Ishikawa (cell line): ENCODE data around the gene SMCO4.

Source experiments
- CEBPB ChIP-seq: IDR thresholded peaks from 2 replicates; pipeline ENCODE4 v1.6.1; 2012
- CREB1 ChIP-seq: IDR thresholded peaks from 2 replicates; pipeline ENCODE4 v1.6.1; 2012; ENCODE audit warnings: low read depth
- EGR1 ChIP-seq: IDR thresholded peaks from 2 replicates; pipeline ENCODE4 v1.6.1; 2012
- EP300 ChIP-seq: IDR thresholded peaks from 2 replicates; pipeline ENCODE4 v1.6.1; 2012; ENCODE audit warnings: borderline replicate concordance
- FOXM1 ChIP-seq: IDR thresholded peaks from 2 replicates; pipeline ENCODE4 v1.6.1; 2012; ENCODE audit warnings: low read depth, borderline replicate concordance
- RAD21 ChIP-seq: IDR thresholded peaks from 2 replicates; pipeline ENCODE4 v1.6.1; 2012; ENCODE audit warnings: low read depth
- TAF1 ChIP-seq: IDR thresholded peaks from 2 replicates; pipeline ENCODE4 v1.6.1; 2012; ENCODE audit warnings: low read depth, mild to moderate bottlenecking
- TCF12 ChIP-seq: IDR thresholded peaks from 2 replicates; pipeline ENCODE4 v1.6.1; 2012; ENCODE audit warnings: low read depth
- YY1 ChIP-seq: IDR thresholded peaks from 2 replicates; pipeline ENCODE4 v1.6.1; 2012; ENCODE audit warnings: low read depth
- TF ChIP-seq, protein P1 (sequence below): IDR thresholded peaks from 2 replicates; pipeline ENCODE4 v1.6.1; 2012
- TF ChIP-seq, protein P2 (sequence below): IDR thresholded peaks from 2 replicates; pipeline ENCODE4 v1.6.1; 2012; ENCODE audit warnings: low read depth, mild to moderate bottlenecking

DNA sequence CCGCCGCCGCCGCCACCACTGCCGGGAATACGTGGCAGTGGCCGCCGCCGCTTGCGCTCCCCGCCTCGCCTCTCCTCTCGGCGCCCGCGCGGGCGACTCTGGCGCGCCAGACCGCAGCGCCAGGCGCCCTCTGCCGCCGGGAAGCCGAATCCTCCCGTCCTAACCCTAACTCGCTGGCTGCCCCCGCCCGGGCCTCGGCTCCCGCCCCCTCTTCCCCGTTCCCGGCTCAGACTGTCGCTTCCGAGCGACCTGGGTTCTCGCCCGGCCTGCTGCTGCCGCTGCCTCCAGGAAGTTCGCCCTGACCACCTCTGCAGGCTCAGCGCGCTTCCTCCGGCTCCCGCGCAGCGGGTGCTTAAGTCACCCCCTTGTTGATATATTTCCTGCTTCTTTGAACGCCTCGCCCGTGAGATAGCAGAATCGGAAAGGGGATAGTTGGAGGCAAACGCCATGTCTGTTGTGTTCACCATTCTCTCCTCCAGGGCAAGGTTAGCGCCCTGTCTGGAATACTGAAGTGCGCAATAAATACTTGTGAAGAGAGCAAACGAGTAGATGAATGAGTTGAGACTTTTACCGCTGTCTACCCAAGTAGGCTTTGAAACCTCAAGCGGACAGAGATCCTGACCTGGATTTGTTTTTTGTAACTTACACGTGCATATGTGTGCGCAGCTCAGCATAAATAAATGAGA, at the start of gene SMCO4:
- no peak for TF ChIP-seq EP300
- peak; percentile 70 for TF ChIP-seq RAD21
- TF ChIP-seq EGR1, result peak; percentile 44; the same call in 1 of the 2 replicates
- TF ChIP-seq TAF1, result peak; percentile 16; the same call in 1 of the 2 replicates
- TF ChIP-seq, protein P1, sequence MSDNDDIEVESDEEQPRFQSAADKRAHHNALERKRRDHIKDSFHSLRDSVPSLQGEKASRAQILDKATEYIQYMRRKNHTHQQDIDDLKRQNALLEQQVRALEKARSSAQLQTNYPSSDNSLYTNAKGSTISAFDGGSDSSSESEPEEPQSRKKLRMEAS, result 0 out of 2 replicates have a peak, but pooled peaks have one; percentile 21
- no peak for TF ChIP-seq FOXM1
- TF ChIP-seq, protein P2, sequence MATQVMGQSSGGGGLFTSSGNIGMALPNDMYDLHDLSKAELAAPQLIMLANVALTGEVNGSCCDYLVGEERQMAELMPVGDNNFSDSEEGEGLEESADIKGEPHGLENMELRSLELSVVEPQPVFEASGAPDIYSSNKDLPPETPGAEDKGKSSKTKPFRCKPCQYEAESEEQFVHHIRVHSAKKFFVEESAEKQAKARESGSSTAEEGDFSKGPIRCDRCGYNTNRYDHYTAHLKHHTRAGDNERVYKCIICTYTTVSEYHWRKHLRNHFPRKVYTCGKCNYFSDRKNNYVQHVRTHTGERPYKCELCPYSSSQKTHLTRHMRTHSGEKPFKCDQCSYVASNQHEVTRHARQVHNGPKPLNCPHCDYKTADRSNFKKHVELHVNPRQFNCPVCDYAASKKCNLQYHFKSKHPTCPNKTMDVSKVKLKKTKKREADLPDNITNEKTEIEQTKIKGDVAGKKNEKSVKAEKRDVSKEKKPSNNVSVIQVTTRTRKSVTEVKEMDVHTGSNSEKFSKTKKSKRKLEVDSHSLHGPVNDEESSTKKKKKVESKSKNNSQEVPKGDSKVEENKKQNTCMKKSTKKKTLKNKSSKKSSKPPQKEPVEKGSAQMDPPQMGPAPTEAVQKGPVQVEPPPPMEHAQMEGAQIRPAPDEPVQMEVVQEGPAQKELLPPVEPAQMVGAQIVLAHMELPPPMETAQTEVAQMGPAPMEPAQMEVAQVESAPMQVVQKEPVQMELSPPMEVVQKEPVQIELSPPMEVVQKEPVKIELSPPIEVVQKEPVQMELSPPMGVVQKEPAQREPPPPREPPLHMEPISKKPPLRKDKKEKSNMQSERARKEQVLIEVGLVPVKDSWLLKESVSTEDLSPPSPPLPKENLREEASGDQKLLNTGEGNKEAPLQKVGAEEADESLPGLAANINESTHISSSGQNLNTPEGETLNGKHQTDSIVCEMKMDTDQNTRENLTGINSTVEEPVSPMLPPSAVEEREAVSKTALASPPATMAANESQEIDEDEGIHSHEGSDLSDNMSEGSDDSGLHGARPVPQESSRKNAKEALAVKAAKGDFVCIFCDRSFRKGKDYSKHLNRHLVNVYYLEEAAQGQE, result no peak
- no peak for TF ChIP-seq CREB1
- 0 out of 2 replicates have a peak, but pooled peaks have one; percentile 19 for TF ChIP-seq YY1
- no peak for TF ChIP-seq TCF12
- no peak for TF ChIP-seq CEBPB
